C4-2B (cell line): ENCODE data around the gene PLXNA4.

Experiments
- ZFX ChIP-seq: fragments of 450-650 bp; IDR thresholded peaks from 2 replicates; pipeline ENCODE4 v1.6.1; 2017
- TF ChIP-seq, protein P1 (sequence below): fragments of 450-650 bp; conservative IDR thresholded peaks from 2 replicates; pipeline ENCODE4 v1.5.1; 2017; ENCODE audit warnings: mild to moderate bottlenecking

DNA sequence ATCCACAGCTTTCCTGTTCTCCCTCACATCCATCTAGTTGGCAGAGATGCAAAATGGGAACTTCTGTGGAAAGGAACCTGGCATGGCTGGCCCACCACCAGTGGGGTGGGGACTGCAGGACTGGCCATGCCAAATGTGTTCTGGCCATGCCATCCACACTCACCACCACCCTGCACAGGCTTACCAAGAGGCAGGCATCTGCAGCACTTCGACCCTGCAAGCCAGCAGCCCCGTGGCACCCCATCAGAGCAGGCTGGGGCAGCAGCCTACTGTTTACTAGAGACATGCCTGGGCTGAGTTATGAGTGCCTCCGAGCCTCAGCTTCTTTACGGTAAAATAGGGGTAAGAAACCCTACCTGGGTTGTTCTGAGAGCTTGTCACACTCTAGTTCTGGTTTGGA lies 313.1 kb downstream of the PLXNA4 start:
- TF ChIP-seq, protein P1, sequence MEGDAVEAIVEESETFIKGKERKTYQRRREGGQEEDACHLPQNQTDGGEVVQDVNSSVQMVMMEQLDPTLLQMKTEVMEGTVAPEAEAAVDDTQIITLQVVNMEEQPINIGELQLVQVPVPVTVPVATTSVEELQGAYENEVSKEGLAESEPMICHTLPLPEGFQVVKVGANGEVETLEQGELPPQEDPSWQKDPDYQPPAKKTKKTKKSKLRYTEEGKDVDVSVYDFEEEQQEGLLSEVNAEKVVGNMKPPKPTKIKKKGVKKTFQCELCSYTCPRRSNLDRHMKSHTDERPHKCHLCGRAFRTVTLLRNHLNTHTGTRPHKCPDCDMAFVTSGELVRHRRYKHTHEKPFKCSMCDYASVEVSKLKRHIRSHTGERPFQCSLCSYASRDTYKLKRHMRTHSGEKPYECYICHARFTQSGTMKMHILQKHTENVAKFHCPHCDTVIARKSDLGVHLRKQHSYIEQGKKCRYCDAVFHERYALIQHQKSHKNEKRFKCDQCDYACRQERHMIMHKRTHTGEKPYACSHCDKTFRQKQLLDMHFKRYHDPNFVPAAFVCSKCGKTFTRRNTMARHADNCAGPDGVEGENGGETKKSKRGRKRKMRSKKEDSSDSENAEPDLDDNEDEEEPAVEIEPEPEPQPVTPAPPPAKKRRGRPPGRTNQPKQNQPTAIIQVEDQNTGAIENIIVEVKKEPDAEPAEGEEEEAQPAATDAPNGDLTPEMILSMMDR = no peak
- TF ChIP-seq ZFX = no peak
